CD4-positive, alpha-beta T cell treated with Interleukin-4 for 1 hour (primary cell): Measurements from ENCODE around the gene KPNA2.
"Not testable (repeated sequence)": the region's sequence is repeated elsewhere in the genome, so short reads cannot be mapped to it uniquely, and the experiment has no call there.

Experiments used
- DNase-seq, 2 donors: peaks; one replicate each; pipeline ENCODE4 v3.0.0-alpha.2; 2020 to 2022

The KPNA2 gene

DNA sequence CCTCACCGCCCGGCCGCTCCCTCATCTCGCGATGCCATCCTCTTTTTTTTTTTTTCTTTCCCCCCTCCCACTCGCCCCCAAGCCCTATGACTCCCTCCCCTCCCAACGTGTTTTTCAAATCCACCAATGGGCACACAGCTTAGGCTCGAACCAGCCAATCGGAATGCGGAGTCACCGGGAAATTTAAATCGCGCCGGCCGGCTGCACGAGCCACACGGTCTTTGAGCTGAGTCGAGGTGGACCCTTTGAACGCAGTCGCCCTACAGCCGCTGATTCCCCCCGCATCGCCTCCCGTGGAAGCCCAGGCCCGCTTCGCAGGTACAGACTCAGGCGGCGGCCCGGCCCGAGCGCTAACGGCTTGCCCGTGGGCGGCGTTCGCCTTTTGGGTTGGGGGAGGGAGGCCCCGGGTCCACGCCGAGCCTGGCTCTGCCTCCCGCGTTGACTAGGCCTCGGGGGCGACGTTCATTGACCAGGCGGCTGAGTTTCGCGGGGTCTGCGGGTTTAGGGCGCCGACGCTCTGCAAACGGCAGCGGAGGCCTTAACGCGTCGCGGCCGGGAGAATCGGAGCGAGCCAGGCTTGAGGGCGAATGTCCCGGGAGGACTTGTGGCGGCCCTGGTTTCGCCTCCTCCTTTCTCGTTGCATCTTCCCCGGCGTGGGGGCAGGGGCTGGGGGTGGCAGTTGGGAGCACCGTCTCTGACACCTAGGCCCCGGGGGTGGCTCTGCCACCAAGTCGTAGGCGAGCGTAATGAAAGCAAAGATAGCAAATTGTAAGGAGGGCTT is at the start of gene KPNA2:
KPNA2 (plus strand) TSS at position 213 of the 781 bp plus-strand sequence. CDS start 1,398 bp downstream, outside the sequence.
- DNase-seq: peak; percentile 96 to 98

GRCh38 chr17:67990909-67991308 is 44.6 kb upstream of the KPNA2 start:
- DNase-seq: no peak

DNA sequence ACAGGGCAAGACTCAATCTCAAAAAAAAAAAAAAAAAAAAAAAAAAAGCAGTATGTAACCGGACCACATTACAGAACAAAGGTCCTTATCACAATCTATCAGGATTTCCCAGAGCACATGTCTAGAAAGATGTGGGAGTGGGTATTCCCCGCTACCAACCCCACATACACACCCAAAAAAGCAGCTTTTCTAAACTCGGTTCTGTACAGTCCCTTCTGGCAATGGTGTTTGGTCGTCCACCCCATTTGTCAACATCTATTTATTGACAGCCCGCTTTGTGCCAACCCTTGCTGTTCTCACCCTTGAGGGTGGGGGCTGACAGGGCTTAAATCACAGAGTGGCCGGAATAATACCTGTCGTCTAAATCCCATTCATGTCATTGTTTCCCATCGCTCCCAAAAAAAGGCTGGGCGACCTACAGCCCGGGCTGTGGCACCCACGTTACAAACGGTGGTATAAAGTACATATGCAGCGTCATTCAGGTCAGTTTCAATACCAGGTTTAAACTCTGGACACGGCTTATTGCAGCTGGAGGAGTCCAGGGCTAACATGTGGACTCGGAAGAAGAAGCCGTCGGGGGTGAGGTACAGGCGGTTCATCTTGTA is 42.9 kb upstream of the KPNA2 start:
- DNase-seq: peak in 1 of 2 donors; percentile 29

DNA sequence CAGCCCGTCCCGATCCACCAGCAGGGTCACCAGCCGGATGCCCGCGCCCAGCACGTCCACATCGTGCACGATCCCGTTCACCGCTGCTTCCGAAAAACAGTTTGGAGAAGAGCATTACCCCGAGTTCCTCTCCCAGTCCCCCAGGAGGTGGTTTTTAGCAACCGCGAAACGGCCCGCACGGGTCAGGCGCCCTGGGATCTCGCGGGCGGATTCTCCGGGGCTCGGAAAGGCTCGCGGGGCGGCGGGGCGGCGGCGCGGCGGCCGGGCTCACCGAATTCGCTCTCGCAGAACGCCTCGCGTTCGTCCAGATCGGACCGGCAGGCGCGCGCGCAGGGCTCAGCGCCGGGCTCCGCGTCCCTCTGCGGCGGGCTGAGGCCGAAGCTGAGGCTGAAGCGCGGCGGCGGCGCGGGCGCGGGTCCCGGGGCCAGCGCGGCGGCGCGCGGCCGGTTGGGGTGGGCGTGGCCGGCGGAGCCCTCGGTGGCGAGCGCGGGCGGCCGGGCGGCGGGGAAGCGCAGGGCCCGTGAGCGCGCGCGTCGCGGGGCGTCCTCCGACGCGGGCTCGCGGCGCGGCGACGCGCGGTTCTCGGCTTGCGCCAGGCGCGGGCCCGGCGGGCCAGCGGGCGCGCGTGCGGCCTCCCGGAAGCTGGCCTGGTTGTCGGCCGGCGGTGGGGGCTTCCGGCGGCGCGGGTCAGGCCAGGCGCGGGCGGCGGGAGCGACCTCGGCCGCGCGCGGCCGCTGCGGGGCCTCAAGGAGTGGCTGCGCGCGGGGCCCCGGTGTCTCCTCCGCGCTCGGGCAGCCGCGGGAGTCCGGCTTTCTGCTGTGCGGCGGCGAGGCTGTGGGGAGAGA is 42.2 kb upstream of the KPNA2 start:
- peak; percentile 72 to 75 for DNase-seq

- no peak for DNase-seq
Observed at GRCh38 chr17:67993998-67994361, 41.6 kb upstream of the KPNA2 start.

- DNase-seq: no peak
Observed at GRCh38 chr17:67994817-67995569, 40.5 kb upstream of the KPNA2 start.

DNA sequence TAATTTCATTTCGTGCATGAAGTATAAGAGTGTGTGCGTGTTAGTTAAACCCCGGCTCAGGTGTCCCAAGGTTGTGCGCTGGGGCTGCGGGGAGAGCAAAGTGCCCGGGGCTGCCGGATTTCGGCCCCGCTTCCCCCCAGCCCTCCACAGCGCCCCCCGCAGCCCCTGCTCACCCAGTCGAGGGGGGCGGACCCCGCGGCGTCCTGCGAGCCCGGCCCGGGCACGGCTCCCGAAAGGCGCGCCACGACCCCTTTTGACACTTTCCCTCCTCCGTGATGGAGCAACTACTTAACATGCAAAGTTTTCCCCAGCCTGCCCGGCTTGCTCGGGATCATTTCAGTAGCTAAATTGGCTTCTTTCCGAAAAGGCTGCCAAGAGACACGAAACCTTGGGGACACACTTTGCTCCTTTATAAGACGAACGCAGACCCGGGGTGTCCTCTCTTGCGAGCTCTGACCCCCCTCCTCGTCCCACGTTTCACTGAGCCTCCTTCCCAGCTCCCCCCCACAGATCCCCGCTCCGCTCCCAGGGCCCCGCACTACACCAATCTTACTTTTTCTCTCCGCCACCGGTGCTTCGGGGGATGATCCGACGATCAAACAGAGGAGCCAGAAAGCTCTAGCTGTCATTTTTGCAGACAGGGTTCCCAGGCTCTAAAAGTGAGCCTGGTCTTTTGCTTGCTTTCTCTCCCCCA is 39.8 kb upstream of the KPNA2 start:
- DNase-seq: no peak

- DNase-seq: not testable (repeated sequence)
Observed at GRCh38 chr17:67996301-67997171, 39.0 kb upstream of the KPNA2 start, which contains the start of gene C17orf58. C17orf58 (minus strand) TSS chr17:67996469; CDS start chr17:67996198, 271 bp downstream.

- no peak for DNase-seq
Observed at GRCh38 chr17:67998466-67998865, 37.1 kb upstream of the KPNA2 start.

DNA sequence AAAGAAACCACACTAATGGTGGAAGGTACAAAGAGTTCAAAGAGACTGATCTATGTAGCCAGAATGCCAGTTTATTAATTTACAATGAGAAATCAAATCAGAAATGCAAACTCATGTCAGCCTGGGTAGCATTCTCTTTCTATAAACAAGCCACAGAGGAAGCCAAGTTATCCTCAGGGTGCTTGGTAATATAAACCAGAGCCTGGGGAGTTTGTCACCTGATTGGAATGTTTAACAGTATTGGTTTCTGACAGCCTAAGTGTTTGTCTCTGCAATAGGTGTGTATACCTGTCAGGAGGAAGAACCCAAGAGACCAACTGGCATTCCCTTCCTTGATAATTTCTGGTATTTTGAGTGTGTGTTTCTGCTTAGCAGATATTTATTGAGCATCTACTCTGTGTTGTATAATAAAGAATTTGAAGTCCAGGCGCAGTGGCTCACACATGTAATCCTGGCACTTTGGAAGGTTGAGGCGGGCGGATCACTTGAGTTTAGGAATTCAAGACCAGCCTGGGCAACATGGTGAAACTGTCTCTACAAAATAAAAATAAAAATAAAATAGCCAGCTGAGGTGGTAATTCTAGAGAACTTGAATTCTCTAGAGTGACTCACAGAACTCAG is 36.1 kb upstream of the KPNA2 start:
- DNase-seq: no peak

DNA sequence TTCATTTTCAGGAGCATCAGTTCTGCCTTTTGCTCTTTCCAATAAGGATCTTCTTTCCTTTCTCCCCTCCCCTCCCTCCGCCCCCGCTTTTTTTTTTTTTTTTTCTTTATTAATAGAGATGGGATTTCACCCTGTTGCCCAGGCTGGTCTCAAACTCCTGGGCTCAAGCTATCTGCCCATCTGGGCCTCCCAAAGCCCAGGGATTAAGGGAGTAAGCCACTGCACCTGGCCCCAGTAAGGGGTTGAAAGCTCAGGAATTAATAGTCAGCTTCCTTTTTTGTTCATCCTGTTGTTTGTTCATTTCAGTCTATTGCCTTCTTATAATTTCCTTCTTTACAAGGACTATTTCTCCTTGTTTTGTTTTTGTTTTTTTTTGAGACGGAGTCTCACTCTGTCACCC is 31.3 kb upstream of the KPNA2 start:
- no peak for DNase-seq

DNA sequence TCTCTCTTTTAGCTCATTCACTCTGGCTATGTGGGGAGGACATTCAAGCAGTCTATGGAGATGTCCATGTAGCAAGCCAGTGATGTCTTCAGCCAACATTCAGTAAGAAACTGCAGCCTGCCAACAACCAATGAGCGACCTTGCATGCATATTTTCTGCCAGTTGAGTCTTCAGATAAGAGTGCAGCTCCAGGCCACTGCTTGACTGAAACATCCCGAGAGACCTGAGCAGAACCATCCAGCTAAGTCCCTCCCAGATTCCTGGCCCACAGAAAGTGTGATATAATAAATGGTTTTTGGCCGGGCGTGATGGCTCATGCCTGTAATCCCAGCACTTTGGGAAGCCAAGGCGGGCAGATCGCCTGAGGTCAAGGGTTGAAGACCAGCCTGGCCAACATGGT is 28.7 kb upstream of the KPNA2 start:
- DNase-seq: no peak

GRCh38 chr17:68011199-68011665 is 24.3 kb upstream of the KPNA2 start:
- peak; percentile 53 to 61 for DNase-seq

DNA sequence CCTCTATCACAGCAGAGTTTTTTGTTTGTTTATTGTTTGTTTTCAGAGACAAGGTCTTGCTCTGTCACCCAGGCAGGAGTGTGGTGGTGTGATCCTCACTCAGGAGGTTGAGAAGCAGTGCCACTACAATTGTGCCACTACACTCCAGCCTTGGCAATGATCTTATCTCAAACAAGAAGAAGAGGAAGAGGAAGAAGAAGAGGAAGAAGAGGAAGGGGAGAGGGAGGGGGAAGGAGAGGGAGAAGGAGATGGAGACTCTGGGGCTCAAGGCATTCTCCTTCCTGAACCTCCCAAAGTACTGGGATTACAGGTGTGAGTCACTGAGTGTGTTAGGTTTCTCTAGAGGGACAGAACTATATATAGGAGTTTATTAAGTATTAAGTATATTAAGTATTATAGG is 22.1 kb upstream of the KPNA2 start:
- no peak for DNase-seq

DNA sequence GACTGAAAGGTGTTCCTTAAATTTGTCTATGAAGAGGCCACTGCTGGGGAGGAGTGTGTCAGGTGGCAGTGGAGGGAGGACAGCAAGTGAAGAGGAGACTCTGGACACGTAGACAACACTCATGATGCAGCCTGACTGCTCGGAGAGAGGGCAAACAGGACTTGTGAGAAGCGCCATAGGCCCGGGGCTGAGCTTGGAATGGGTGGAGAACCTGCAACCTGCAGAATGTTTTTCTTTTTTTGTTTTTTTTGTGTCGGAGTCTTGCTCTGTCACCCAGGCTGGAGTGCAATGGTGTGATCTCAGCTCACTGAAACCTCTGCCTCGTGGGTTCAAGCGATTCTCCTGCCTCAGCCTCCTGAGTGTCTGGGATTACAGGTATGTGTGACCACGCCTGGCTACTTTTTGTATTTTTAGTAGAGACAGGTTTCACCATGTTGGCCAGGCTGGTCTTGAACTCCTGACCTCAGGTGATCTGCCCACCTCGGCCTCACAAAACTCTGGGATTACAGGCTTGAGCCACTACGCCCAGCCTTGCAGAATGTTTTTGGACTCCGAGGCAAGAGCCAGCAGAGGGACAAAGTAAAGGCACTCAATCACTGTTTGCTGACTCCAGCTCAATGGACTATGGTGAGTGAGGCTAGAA is 20.3 kb upstream of the KPNA2 start:
- DNase-seq: no peak

DNA sequence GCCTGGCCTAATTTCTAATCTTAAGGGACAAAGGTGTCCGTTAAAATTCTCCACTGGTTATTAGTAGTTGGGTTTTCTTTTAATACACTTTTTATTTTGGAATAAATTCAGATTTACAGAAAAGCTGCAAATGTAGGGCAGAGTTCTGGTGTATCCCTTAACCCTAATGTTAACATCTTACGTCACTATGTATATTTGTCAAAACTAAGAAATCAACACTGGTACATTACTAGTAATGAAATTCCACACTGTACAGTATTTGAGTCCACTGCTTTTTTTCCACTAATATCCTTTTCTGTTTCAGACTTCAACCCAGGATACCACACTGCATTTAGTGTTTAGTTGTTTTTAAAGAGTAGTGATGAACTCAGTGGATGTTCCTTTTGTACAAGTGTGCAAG is 18.7 kb upstream of the KPNA2 start:
- DNase-seq: no peak

DNA sequence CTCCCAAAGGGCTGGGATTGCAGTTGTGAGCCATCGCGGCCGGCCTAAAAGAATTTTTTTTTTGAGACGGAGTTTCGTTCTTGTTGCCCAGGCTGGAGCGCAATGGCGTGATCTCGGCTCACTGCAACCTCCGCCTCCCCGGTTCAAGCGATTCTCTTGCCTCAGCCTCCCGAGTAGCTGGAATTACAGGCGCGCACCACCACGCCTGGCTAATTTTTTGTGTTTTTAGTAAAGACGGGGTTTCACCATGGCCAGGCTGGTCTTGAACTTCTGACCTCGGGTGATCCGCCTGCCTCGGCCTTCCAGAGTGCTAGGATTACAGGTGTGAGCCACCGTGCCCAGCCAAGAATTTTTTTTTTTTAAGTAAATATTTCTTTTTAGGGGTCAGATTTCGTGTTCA is 17.0 kb upstream of the KPNA2 start:
- DNase-seq: not testable (repeated sequence)

- DNase-seq: no peak
Observed at GRCh38 chr17:68019336-68019674, 16.2 kb upstream of the KPNA2 start.

GRCh38 chr17:68019675-68020408 is 15.7 kb upstream of the KPNA2 start:
- peak; percentile 97 to 98 for DNase-seq
